WI38 (cell line): ENCODE data around the gene RWDD3.

Experiments
- H3K4me3 ChIP-seq: 2 replicates; pipeline ENCODE4 v1.5.1; 2011; ENCODE audit warnings: low read depth, mild to moderate bottlenecking, control low read depth, low read length
- TF ChIP-seq, protein P1 (sequence below): IDR thresholded peaks from 2 replicates; pipeline ENCODE4 v1.5.1; 2012; ENCODE audit warnings: low read depth, mild to moderate bottlenecking, control low read depth, low read length

The RWDD3 gene

DNA sequence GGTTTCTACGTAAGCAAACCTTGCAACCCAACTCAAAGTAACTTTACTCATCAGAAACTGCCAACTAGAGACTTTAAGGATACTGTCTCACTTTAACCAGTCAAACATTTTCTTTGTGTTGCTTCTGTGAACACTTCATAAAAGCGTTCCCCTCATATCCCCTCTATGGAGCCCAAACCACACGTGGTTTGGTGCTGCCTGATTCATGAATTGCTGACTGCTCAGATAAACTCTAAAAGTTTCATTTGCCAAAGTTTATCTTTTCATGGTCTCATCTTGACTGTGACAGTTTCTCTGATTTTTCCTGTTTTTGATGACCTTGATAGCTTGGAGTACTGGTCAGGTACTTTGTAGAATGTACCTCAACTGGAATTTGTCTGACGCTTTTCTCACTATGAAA, 14.6 kb upstream of the RWDD3 start:
- TF ChIP-seq, protein P1, sequence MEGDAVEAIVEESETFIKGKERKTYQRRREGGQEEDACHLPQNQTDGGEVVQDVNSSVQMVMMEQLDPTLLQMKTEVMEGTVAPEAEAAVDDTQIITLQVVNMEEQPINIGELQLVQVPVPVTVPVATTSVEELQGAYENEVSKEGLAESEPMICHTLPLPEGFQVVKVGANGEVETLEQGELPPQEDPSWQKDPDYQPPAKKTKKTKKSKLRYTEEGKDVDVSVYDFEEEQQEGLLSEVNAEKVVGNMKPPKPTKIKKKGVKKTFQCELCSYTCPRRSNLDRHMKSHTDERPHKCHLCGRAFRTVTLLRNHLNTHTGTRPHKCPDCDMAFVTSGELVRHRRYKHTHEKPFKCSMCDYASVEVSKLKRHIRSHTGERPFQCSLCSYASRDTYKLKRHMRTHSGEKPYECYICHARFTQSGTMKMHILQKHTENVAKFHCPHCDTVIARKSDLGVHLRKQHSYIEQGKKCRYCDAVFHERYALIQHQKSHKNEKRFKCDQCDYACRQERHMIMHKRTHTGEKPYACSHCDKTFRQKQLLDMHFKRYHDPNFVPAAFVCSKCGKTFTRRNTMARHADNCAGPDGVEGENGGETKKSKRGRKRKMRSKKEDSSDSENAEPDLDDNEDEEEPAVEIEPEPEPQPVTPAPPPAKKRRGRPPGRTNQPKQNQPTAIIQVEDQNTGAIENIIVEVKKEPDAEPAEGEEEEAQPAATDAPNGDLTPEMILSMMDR = no peak
- no peak overlapping the region for H3K4me3 ChIP-seq

DNA sequence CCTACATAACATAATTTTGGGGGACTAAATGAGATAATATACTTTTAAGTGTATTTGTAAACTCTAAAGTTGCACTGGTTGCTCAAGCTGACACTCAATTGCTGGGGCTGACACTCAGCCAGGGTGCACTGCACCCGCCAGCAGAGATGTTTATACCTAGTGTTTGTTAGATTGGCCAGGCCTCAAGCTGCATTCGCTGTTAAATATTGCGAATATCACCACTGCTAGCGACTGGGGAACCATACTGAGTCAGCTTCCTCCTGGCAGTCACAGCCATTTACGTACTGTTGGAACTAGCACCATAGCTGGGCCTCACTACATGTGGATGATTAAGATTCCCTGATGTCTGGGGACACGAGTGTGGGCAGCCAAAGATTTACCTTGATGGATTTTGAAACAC, 12.7 kb upstream of the RWDD3 start:
- TF ChIP-seq, protein P1 = no peak
- no peak overlapping the region for H3K4me3 ChIP-seq

DNA sequence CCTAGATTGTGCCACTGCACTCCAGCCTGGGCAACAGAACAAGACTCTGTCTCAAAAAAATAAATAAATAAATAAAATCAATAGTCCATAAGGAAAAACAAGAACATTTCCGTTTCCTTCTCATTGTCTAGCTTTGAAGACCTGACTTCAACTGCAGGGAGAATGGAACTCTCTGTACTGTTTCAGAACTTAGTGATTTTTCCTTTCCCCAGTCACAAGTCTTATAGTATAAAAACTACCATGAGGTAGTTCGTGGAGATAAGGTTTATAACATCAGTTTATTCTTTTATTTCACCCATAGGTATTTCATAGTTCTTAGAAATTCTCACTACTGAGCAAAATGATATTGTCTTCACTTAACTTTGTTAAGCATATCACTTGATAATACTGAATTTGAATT, 11.4 kb upstream of the RWDD3 start:
- H3K4me3 ChIP-seq = no peak overlapping the region
- TF ChIP-seq, protein P1 = no peak

DNA sequence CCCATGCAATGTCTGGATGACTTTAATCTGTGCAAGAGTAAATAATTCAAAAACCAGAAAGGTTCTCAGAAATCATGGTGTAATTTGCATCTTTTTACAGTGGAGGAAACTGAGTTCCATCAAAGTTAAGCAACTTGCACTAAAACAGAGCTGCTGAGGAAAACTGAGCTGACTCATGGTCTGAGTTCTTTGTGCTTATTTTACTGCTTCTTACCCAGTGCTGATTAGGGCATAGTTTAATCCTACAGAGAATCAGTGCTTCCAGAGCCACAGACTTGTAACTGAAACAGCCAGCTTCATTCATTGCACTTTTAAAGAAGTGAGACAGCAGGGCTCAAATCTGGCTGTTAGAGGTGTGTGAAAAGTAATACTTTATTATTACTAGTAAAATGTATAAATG, 10.9 kb upstream of the RWDD3 start:
- H3K4me3 ChIP-seq = no peak overlapping the region
- TF ChIP-seq, protein P1 = no peak

DNA sequence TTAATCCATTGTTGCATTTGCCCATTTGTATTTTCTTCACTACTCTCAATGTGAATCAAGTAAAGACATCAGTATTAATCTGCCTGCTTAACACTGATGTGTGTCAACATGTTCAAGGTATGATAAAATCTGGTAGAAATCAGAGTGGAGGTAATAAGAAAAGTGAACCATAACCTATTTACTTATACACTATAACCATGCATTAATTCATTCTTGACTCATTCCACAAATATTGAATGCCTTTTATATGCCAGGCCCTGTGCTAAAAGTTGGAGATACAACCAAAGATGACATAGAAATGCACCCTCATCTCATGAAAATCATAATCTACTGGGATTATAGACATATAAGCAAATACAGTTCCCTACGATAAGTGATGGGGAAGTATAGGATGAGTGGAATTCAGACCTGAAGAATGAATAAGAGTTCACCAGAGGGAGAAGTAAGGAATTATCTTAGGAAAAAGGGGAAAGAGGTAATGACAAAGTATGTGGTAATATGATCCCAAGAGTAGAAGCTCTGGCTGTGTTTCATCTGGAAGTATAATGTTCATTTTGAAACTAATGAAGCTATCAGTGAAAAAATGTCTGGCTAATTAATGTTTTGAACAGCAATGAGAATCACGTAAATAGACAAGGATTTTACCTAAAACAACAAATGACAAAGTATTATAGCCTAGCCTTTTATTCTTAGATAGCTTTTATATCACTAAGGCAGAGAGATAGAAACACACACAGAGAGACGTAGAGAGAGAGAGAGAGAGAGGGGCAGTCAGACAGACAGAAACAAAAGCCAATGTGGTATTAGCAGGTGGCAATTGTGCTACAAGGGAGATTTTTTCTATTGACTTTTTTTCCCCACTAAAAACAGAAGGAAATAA, 7.0 kb upstream of the RWDD3 start:
- TF ChIP-seq, protein P1 = no peak
- H3K4me3 ChIP-seq = no peak overlapping the region

DNA sequence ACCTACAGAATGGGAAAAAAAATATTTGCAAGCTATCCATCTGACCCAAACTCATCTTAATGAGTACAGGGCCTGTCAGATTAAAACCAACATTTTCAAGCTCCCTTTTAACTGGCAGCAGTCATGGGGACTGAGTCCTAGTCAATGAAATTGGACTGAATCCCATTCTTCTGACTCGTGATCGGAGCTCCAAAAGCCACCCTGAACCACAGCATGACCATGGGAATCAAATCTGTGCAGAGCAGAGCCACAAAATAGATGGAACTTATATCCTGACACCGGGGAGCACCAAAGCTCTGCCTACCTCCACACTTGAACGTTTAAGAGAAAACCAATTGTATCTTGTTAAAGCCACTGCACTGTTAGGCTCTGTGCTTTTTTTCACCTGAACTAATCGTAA, 5.0 kb upstream of the RWDD3 start:
- H3K4me3 ChIP-seq = no peak overlapping the region
- TF ChIP-seq, protein P1 = no peak

DNA sequence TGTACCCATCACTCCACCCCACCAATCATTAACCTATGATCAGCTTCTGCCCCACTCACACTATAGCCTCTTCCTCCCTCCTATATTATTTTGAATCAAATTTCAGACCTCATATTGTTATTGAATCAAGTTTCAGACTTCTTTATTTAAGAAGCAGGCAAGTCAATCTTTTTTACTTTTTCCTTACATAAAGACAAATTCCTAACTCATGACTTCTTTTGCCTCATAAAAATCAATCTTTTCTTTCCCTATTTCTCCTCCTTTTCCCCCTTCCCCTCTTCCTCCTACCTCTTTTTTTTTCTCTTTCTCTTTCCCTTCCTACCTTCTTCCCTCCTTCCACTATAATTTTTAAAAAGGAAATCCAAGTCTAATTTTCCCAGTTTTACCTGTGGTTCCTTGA, 4.3 kb upstream of the RWDD3 start:
- TF ChIP-seq, protein P1 = no peak
- no peak overlapping the region for H3K4me3 ChIP-seq
